Esophagus (tissue), 2 donors: ENCODE results near the gene COL24A1. TPM values are rescaled to one million over a fixed set of nuclear protein-coding genes. Genes with fewer than 3 reads are reported as not detected.
"Not testable (repeated sequence)": the region's sequence is repeated elsewhere in the genome, so short reads cannot be mapped to it uniquely, and the experiment has no call there.

ENCODE experiments used
- H3K27ac ChIP-seq, 2 donors: one replicate each; pipeline ENCODE4 v1.5.1; 2013; ENCODE audit warnings: low read depth in 2 of 2, mild to moderate bottlenecking in 2 of 2, inconsistent platforms in 1 of 2, low read length in 1 of 2, moderate library complexity in 1 of 2
- H3K27me3 ChIP-seq, 2 donors: one replicate each; pipeline ENCODE4 v1.6.1; 2013; ENCODE audit warnings: low read length in 2 of 2, control low read depth in 1 of 2, mild to moderate bottlenecking in 1 of 2; ENCODE audit not compliant: insufficient read depth in 2 of 2, control insufficient read depth in 1 of 2
- H3K36me3 ChIP-seq, 2 donors: one replicate each; pipeline ENCODE4 v1.6.1; 2013; ENCODE audit warnings: low read length in 1 of 2; ENCODE audit not compliant: control insufficient read depth in 2 of 2, insufficient read depth in 2 of 2
- H3K4me1 ChIP-seq, 2 donors: one replicate each; pipeline ENCODE4 v1.6.1; 2013; ENCODE audit warnings: low read length in 1 of 2; ENCODE audit not compliant: control insufficient read depth in 2 of 2, insufficient read depth in 2 of 2
- H3K4me3 ChIP-seq, 2 donors: one replicate each; pipeline ENCODE4 v1.5.1; 2013; ENCODE audit warnings: low read length in 2 of 2, mild to moderate bottlenecking in 2 of 2, low read depth in 1 of 2, moderate library complexity in 1 of 2
- H3K9me3 ChIP-seq, 2 donors: one replicate each; pipeline ENCODE4 v1.6.1; 2013; ENCODE audit warnings: mild to moderate bottlenecking in 2 of 2, low read depth in 1 of 2, low read length in 1 of 2, moderate library complexity in 1 of 2; ENCODE audit not compliant: control insufficient read depth in 2 of 2, insufficient read depth in 1 of 2
- WGBS, 2 donors: extraction: QIAGEN DNeasy Blood & Tissue Kit; methylation state at CpG; one replicate each; pipeline ENCODE4 v1.1.7; 2013; 5-methylcytosine and 5-hydroxymethylcytosine counted together
- polyA plus RNA-seq, 2 donors: library from polyadenylated mRNA; stranded (reverse); fragments of 200-250 nt; gene quantifications; one replicate each; pipeline ENCODE4 v1.2.3, GENCODE V29; 2013
- donor health status: healthy with polysubstance abuse.
- donor health status: Bipolar disorder and iron deficiency.

The COL24A1 gene
- polyA plus RNA-seq, 2 donors = 0.14 to 0.16 TPM

DNA sequence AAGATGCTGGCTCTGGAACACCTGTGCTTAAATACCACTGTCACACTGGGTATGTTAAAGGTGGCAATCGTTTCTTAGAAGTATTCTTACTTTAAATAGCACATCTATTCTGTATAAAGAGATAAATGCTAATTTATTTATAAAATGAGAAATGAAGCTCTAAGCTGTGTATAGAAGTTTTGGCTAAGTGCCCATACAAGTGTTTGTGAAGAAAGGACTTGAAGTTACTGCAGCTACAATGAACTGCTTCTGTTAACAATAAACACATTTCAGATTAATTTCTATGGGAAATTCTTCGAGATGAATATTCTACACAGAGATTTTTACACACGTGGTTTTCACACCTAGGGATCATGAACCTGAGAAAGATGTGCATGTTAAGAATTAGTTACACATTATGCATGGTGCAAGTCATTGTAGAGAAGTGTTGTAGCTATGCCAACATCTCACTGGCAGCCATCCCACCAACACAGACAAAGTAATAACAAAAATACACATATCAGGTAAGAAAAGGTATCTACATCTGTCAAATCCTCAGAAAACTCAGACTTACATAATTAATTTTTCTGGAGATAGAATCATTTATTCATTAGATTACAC, 16.2 kb downstream of the COL24A1 start:
- Histone ChIP-seq H3K4me1 (no peaks in the 10 kb centered on the region), H3K4me3 (no peak overlapping the region), H3K9me3 (no peaks in the 10 kb centered on the region), H3K36me3 (no peaks in the 10 kb centered on the region), H3K27ac (no peak overlapping the region), H3K27me3 (no peaks in the 10 kb centered on the region)
- WGBS, 2 donors = 29 to 37% methylated on average over 3 of the region's 3 CpGs

DNA sequence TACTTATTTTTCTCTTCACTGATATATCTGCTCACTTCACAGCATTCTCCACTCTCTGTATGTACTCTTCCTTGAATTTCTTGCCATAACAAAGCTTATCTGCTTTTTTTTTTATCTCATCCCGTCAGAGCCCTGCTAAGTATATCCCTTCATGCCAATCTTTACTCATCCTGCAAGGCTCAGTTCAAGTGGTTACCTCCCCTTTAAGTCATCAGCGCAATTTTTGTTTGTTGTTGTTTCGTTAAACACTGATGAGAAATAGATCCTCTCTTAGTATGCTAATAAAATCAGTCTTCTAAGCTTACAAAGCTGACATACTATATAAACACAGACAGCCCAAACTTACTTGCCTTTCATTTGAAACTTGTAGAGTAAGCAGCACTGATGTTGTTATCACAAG, 17.8 kb downstream of the COL24A1 start:
- H3K4me1 ChIP-seq = no peaks in the 10 kb centered on the region
- no peaks in the 10 kb centered on the region for H3K36me3 ChIP-seq
- WGBS, 2 donors = 54 to 66% methylated on average over 3 of the region's 3 CpGs
- H3K4me3 ChIP-seq = no peak overlapping the region
- no peaks in the 10 kb centered on the region for H3K27me3 ChIP-seq
- no peak overlapping the region for H3K27ac ChIP-seq
- no peaks in the 10 kb centered on the region for H3K9me3 ChIP-seq

DNA sequence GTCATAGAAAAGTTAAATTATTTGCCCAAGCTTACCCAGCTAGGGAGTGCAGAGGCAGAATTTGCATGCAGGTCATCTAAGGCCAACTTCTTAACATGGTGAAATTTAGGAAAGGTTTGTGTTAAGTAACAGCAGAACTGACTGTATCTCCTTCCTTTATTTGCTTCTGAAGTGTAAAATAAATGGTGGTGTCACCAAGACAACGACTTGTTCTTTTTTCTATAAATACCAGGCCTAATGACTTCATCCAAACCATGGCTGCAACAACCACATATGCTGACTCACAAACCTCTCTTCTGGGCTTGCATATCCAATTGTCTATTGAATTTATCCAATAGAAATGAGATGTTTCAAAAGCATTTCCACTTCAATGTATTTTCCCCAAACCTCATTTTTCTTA, 19.1 kb downstream of the COL24A1 start:
- H3K27ac ChIP-seq = no peak overlapping the region
- H3K4me1 ChIP-seq = no peaks in the 10 kb centered on the region
- no peak overlapping the region for H3K4me3 ChIP-seq
- WGBS, 2 donors = 9 to 30% methylated on average over 1 of the region's 1 CpG
- H3K27me3 ChIP-seq = no peaks in the 10 kb centered on the region
- H3K36me3 ChIP-seq = no peaks in the 10 kb centered on the region
- no peaks in the 10 kb centered on the region for H3K9me3 ChIP-seq

DNA sequence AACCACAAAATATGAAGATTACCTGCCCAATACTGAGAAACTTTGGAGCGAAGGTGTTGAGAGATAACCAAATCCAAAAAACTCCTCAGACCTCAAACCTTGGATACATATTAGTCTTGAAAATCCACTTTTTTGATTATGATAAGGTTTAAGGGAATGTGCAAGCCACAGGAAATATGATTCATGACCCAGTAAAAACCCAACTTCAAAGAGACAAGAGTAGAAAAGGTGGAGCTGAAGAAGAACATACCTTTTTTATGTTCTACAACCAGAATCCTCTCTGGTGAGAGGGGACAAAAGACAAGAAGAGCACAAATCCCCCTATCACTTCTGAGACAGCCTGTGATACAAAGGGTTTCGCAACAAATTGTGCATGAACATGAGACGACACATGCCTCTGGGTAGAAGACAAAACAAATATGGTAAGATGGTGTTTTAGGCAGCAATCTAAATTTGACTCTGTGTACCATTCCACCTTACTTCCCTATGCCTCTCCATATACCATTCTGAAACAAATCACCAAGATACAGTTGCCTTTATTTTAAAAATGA, 37.3 kb downstream of the COL24A1 start:
- Histone ChIP-seq H3K4me3 (no peak overlapping the region), H3K27ac (no peak overlapping the region), H3K9me3 (no peaks in the 10 kb centered on the region), H3K4me1 (no peaks in the 10 kb centered on the region), H3K27me3 (no peaks in the 10 kb centered on the region), H3K36me3 (no peaks in the 10 kb centered on the region)
- WGBS, 2 donors = 89 to 94% methylated on average over 3 of the region's 3 CpGs

DNA sequence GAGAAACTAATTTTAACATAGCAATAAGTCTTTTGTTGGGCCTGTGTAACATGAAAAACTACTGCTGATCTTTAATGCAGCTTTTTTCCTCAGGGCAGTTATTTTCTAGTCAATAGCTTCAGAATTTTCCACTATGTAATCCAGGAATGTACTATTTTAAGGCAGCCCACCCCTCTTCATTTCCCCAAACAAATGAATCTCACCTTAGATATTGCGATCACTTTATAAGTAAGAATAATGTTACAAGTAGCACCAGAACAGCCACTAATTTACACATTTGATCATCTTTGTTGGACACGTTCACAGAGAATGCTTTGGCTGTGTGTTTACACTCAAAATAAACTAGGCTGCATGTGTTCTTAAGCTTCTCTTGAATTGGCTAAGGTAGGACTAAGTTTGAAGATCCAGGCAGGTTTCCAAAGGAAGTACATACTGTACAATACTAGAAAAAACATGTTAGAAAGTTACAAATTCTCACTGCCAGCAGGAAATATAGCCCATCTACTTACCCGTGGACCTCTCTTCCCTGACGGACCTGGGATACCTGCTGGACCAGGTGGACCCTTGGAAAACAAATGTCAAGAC, 41.7 kb downstream of the COL24A1 start:
- H3K27me3 ChIP-seq = no peaks in the 10 kb centered on the region
- no peak overlapping the region for H3K27ac ChIP-seq
- no peaks in the 10 kb centered on the region for H3K4me1 ChIP-seq
- no peaks in the 10 kb centered on the region for H3K36me3 ChIP-seq
- H3K4me3 ChIP-seq = no peak overlapping the region
- H3K9me3 ChIP-seq = peaks cover 0 to 2% of the 10 kb centered on the region in 2 donors
- 51 to 53% methylated on average over 4 of the region's 4 CpGs for WGBS, 2 donors

DNA sequence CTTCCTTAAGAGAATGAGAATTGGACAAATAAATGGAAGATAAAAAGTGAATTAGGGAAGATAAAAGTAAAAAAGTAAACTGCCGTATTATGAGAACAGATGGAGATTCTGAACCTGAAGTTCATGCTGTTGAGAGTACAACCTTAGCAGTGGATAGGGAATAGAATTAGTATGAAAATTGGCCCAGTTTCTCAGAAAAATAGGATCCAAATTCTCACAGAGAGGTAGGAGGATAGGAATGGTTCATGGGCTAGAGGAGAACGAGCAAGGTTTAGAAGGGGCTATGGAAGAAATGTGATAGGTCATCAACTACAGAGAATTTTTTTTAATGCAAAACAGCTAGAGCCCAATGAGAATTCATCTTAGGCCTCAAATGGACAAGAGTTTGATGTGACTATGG, 42.3 kb downstream of the COL24A1 start:
- 88 to 91% methylated on average over 2 of the region's 2 CpGs for WGBS, 2 donors
- H3K36me3 ChIP-seq = no peaks in the 10 kb centered on the region
- H3K27ac ChIP-seq = no peak overlapping the region
- H3K4me3 ChIP-seq = no peak overlapping the region
- no peaks in the 10 kb centered on the region for H3K27me3 ChIP-seq
- no peaks in the 10 kb centered on the region for H3K4me1 ChIP-seq
- peaks cover 0 to 2% of the 10 kb centered on the region in 2 donors for H3K9me3 ChIP-seq

DNA sequence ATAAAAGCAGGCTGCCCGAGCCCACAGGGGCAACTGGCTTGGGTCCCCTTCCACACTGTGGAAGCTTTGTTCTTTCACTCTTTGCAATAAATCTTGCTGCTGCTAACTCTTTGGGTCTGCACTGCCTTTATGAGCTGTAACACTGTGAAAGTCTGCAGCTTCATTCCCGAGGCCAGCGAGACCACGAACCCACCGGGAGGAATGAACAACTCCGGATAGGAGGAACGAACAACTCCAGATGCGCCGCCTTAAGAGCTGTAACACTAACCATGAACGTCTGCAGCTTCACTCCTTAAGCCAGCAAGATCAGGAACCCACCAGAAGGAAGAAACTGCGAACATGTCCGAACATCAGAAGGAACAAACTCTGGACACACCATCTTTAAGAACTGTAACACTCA, 45.0 kb downstream of the COL24A1 start:
- H3K4me1 ChIP-seq, H3K27me3 ChIP-seq, H3K27ac ChIP-seq, H3K9me3 ChIP-seq, H3K4me3 ChIP-seq, H3K36me3 ChIP-seq: not testable (repeated sequence)
- 93 to 95% methylated on average over 12 of the region's 12 CpGs for WGBS, 2 donors

DNA sequence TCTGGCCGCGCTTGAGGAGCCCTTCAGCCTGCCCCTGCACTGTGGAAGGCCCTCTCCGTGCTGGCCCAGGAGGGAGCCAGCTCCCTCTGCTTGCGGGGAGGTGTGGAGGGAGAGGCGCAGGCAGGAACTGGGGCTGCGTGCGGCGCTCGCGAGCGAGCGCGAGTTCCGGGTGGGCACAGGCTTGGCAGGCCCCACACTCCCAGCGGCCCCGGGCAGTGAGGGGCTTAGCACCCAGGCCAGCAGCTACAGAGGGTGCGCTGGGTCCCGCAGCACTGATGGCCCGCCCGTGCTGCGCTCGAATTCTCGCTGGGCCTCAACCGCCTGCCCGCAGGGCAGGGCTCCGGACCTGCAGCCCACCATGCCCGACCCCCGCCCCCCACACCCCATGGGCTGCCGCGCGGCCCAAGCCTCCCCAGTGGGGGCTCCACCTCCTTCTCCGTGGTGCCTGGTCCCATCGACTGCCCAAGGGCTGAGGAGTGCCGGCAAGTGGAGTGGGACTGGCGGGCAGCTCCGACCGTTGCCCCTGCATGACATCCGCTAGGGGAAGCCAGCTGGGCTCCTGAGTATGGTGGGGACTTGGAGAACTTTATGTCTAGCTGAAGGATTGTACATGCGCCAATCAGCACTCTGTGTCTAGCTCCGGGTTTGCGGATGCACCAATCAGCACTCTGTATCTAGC, 46.0 kb downstream of the COL24A1 start:
- H3K27me3 ChIP-seq = no peaks in the 10 kb centered on the region
- 96 to 97% methylated on average over 38 to 41 of the region's 41 CpGs for WGBS, 2 donors
- H3K9me3 ChIP-seq = peaks cover 0 to 2% of the 10 kb centered on the region in 2 donors

DNA sequence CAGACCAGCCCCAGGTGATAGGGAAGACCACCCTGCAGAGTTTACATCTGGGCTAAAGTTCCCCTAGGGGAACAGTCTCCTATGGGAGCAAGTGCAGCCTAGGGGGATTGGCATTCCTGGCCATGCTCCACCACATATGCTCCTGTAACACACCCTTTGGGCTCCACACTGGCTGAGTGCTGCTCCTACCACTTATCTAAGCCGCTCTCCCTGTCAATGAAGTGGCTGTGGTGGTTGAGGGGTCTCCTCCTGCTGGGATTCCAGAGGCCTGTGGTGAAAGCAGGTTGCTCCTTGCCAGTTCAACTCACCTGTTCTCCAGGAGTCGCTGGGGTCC, 51.1 kb downstream of the COL24A1 start:
- Histone ChIP-seq H3K4me3 (no peak overlapping the region), H3K9me3 (no peaks in the 10 kb centered on the region), H3K27me3 (no peaks in the 10 kb centered on the region), H3K4me1 (peaks cover 2 to 12% of the 10 kb centered on the region in 2 donors), H3K27ac (no peak overlapping the region), H3K36me3 (no peaks in the 10 kb centered on the region)
- WGBS, 2 donors = 75 to 91% methylated on average over 2 of the region's 2 CpGs

More for the DNA sequence above, 46.0 kb downstream of the COL24A1 start:
- Histone ChIP-seq H3K4me3 (no peak overlapping the region), H3K4me1 (peaks cover 0 to 3% of the 10 kb centered on the region in 2 donors), H3K27ac (no peak overlapping the region), H3K36me3 (no peaks in the 10 kb centered on the region)
